Chondrocyte (in vitro differentiated cells): Measurements from ENCODE around the gene TEKT5. TPM values are rescaled to one million over a fixed set of nuclear protein-coding genes. Genes with fewer than 3 reads are reported as not detected.

Experiments
- DNase-seq: peaks from one replicate; pipeline ENCODE4 v3.0.0; 2021; ENCODE audit warnings: mixed read lengths, low spot score
- H3K27ac Mint-ChIP-seq: one replicate; pipeline ENCODE4 v1.8.0; 2021; ENCODE audit warnings: mild to moderate bottlenecking, moderate library complexity, mixed read lengths; ENCODE audit not compliant: unreplicated experiment
- H3K27me3 Mint-ChIP-seq: 2 replicates; pipeline ENCODE4 v1.8.0; 2021; ENCODE audit warnings: low read depth, mixed read lengths
- H3K36me3 Mint-ChIP-seq: 2 replicates; pipeline ENCODE4 v1.8.0; 2021; ENCODE audit warnings: low read depth, mixed read lengths
- H3K4me1 Mint-ChIP-seq: 2 replicates; pipeline ENCODE4 v1.8.0; 2021; ENCODE audit warnings: low read depth, mild to moderate bottlenecking, mixed read lengths
- H3K4me3 Mint-ChIP-seq: one replicate; pipeline ENCODE4 v1.8.0; 2021; ENCODE audit warnings: mild to moderate bottlenecking, moderate library complexity, mixed read lengths; ENCODE audit not compliant: unreplicated experiment
- H3K9me3 Mint-ChIP-seq: 2 replicates; pipeline ENCODE4 v1.8.0; 2021; ENCODE audit warnings: low read depth, mixed read lengths
- total RNA-seq: library from RNA; stranded (reverse); gene quantifications from 3 replicates; pipeline ENCODE4 v1.2.1, GENCODE V29; 2021
- TF ChIP-seq, protein P1 (sequence below): fragments of 200-600 bp; sonication (generic); IDR thresholded peaks from 2 replicates; pipeline ENCODE4 v1.5.0; 2021; ENCODE audit warnings: antibody characterized with exemption, mild to moderate bottlenecking, moderate library complexity

The TEKT5 gene
- total RNA-seq, 1 donor from 2014 or later, result not detected

DNA sequence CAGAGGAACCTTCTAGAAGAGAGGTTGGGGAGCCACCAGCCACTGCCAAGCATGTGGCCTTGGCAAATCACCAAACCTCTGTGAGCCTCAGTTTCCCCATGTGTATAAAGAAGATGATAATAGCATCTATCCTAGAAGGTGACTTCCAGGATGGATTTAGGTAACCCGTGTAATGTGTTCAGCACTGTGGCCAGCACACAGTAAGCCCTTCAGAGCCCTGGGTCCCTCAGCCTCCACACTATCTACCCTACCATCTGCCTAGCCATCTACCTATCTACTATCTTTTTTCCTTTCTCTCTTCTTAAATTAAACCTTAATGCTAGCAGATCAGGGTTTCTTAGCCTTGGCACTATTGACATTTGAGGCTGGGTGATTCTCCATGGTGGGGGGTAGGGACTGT, 33.0 kb downstream of the TEKT5 start:
- peaks cover 24% of the 10 kb centered on the region for H3K27me3 Mint-ChIP-seq
- no peaks in the 10 kb centered on the region for H3K9me3 Mint-ChIP-seq
- no peak overlapping the region for H3K27ac Mint-ChIP-seq
- H3K4me3 Mint-ChIP-seq, result no peak overlapping the region
- H3K4me1 Mint-ChIP-seq, result no peaks in the 10 kb centered on the region
- no peaks in the 10 kb centered on the region for H3K36me3 Mint-ChIP-seq
- TF ChIP-seq, protein P1, sequence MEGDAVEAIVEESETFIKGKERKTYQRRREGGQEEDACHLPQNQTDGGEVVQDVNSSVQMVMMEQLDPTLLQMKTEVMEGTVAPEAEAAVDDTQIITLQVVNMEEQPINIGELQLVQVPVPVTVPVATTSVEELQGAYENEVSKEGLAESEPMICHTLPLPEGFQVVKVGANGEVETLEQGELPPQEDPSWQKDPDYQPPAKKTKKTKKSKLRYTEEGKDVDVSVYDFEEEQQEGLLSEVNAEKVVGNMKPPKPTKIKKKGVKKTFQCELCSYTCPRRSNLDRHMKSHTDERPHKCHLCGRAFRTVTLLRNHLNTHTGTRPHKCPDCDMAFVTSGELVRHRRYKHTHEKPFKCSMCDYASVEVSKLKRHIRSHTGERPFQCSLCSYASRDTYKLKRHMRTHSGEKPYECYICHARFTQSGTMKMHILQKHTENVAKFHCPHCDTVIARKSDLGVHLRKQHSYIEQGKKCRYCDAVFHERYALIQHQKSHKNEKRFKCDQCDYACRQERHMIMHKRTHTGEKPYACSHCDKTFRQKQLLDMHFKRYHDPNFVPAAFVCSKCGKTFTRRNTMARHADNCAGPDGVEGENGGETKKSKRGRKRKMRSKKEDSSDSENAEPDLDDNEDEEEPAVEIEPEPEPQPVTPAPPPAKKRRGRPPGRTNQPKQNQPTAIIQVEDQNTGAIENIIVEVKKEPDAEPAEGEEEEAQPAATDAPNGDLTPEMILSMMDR, result no peak
- DNase-seq, result no peak

DNA sequence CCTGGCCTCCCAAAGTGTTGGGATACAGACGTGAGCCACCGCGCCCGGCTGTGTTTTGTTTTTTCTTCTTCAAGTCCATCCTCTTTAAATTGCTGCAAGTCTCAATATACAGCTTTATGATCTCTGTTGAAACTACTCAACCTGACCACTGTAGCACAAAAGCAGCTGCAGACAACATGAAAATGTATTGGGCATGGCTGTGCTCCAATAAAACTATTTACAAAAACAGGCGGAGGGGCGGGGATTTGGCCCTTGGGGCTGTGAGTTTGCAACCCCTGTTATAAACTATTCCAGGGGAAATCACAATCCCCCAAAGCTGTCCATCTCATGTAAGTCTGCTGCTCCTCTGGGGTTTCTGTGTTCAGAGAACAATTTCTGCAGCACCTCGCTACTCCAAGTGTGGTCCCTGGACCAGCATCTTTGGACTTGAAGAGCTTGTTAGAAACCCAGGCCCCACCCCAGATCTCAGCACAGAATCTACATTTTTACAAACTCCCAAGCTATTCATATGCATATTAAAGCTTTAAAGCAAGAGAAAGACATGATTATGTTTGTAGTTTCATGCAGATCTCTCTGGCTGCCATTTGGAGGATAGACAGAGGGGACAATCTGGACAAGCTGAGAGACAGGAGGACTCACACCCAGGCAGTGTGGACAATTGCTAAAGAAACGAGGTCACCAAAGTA, 33.6 kb downstream of the TEKT5 start:
- Mint-ChIP-seq H3K27ac (no peak overlapping the region), H3K9me3 (no peaks in the 10 kb centered on the region), H3K27me3 (peaks cover 24% of the 10 kb centered on the region), H3K36me3 (no peaks in the 10 kb centered on the region), H3K4me3 (no peak overlapping the region), H3K4me1 (no peaks in the 10 kb centered on the region)
- TF ChIP-seq, protein P1, result no peak
- no peak for DNase-seq

DNA sequence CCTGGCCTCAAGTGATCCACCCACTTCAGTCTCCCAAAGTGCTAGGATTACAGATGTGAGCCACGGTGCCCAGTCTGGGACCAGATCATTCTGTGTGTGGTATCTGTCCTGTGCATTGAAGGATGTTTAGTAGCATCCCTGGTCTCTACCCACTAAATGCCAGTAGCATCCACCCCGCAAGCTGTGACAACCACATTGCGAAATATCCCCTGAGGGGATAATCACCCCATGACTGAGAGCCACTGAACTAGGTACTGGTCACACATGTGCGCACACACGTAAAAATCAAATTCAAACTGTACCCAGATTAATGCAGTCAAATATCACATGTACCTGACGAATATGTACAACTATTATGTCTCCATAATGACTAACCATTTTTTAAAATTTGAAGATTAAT, 35.8 kb downstream of the TEKT5 start:
- DNase-seq, result no peak
- peaks cover 21% of the 10 kb centered on the region for H3K27me3 Mint-ChIP-seq
- H3K9me3 Mint-ChIP-seq, result no peaks in the 10 kb centered on the region
- no peaks in the 10 kb centered on the region for H3K36me3 Mint-ChIP-seq
- no peak overlapping the region for H3K4me3 Mint-ChIP-seq
- TF ChIP-seq, protein P1, result no peak
- no peaks in the 10 kb centered on the region for H3K4me1 Mint-ChIP-seq
- H3K27ac Mint-ChIP-seq, result no peak overlapping the region

GRCh38 chr16:10657925-10658324, 36.8 kb downstream of the TEKT5 start:
- Mint-ChIP-seq H3K36me3 (no peaks in the 10 kb centered on the region), H3K27me3 (peaks cover 15% of the 10 kb centered on the region), H3K27ac (no peak overlapping the region), H3K4me1 (no peaks in the 10 kb centered on the region), H3K9me3 (no peaks in the 10 kb centered on the region), H3K4me3 (no peak overlapping the region)
- DNase-seq, result no peak
- TF ChIP-seq, protein P1, result no peak

DNA sequence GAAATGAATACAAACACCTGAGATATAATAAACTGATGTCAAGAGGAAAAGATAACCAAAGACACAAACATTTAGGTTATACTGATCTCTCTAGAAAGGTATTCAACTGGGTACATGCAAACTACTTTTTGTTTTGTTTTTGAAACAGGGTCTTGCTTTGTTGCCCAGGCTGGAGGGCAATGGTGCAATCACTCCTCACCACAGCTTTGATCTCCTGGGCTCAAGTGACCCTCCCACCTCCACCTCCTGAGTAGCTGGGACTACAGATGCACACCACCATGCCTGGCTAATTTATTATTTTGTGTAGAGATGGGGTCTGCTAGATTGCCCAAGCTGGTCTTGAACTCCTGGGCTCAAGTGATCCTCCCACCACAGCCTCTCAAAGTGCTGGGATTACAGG, 38.1 kb downstream of the TEKT5 start:
- H3K4me1 Mint-ChIP-seq, result no peaks in the 10 kb centered on the region
- H3K27me3 Mint-ChIP-seq, result peaks cover 3% of the 10 kb centered on the region

More for the DNA sequence above, 38.1 kb downstream of the TEKT5 start:
- Mint-ChIP-seq H3K9me3 (no peaks in the 10 kb centered on the region), H3K4me3 (no peak overlapping the region), H3K36me3 (no peaks in the 10 kb centered on the region), H3K27ac (no peak overlapping the region)
- DNase-seq, result no peak
- TF ChIP-seq, protein P1, result no peak
